GM19395 (cell line): ENCODE measurements around the gene AMPH.
A peak's percentile ranks its signal among the peaks of the same experiment; 100 is the strongest.

Experiments used
- ATAC-seq: cut with Tn5 transposase; IDR thresholded peaks from one replicate; pipeline ENCODE4 v1.9.1; 2021; ENCODE audit warnings: mild to moderate bottlenecking, moderate library complexity; ENCODE audit not compliant: unreplicated experiment

The AMPH gene

GRCh38 chr7:38630720-38631673 lies at the start of gene AMPH:
Gene AMPH, minus strand, starts transcription at chr7:38631373. Its CDS starts 22 bp downstream, at chr7:38631351.
- no peak for ATAC-seq

DNA sequence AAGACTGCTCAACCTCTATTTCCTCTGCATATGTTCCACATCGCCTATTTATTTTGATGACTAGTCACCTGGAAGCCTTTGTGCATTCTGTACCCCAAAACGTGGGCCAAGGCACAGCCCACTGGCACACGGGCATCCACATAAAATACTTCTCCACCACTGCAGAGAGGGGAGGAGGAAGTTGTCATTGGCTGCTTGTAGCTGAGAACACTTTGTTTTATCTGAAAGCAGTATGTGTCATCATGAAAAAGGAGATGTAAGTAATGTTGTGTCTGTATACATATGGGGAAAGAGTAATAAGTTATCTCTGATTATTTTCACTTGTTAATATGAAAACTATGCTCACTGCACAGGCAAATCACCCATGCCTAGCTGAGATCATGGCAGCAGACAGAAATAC lies 48.2 kb upstream of the AMPH start:
- no peak for ATAC-seq

- ATAC-seq, result no peak
These were observed 47.5 kb upstream of the AMPH start for GRCh38 chr7:38678698-38679054.

DNA sequence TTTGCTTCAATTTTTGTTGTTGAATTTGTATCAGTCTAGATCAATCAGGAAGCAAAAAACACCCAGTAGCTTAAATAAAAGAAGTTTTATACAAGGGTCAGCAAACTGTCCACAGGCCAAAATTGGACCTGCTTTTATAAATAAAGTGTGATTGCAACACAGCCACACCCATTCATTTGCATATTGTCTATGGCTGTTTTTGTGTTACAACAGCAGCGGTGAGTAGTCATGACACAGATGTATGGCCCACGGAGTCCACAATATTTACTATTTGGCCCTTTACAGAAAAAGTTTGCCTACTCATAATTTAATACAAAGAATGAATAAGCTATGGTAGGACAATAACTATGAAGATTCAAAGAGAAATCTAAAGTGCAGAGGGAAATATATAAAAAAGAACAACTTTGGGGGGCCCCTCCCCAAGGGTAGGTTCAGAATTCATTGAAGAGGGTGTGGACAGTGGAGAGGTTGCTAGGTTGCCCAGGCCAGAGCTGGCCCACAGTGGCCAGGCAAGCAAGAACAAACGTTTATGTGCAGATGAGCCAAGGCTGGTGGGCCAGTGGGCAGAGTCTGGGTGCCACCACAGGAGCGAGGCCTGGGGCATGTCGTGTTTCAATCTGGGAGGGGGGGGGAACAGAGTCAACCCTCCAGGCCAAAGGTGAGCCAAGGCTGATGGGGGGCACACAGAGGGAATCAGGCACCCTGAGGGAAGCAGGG lies 47.0 kb upstream of the AMPH start:
- ATAC-seq, result no peak

- ATAC-seq, result no peak
These were observed 44.4 kb upstream of the AMPH start for GRCh38 chr7:38675494-38676106.

DNA sequence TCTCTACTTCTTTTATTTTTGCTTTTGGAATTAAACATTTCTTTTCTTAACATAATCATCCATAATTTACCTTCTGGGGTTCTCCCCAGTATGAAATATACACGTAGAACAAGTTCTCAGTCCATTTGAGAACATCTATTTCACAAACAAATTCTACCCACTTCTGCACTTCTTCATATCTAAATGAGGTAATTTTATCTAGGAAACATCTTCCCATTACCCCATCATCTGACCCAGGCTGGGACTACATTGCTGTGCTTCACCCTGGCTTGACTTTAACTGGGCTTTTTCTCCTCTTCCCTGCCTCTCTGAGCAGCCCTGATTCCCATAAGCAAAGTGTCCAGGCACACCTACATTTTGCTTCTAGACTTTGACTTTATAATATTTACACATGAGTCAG lies 43.3 kb upstream of the AMPH start:
- no peak for ATAC-seq

- no peak for ATAC-seq
These were observed 42.6 kb upstream of the AMPH start for GRCh38 chr7:38673795-38674194.

- ATAC-seq, result peak; percentile 69
These were observed 41.0 kb upstream of the AMPH start for GRCh38 chr7:38671911-38672905.

- no peak for ATAC-seq
These were observed 38.9 kb upstream of the AMPH start for GRCh38 chr7:38669965-38670520.

DNA sequence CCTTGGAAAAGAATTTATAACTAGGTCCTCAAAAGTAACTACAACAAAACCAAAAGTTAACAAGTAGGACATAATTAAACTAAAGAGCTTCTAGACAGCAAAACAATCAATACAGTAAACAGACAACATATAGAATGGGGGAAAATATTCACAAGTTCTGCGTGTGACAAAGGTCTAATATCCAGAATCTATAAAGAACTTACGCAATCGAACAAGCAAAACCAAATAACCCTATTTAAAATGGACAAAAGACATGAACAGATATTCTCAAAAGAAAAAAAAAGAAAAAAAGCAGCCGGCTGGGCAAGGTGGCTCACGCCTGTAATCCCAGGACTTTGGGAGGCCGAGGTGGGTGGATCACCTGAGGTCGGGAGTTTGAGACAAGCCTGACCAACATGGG lies 33.8 kb upstream of the AMPH start:
- ATAC-seq, result no peak

GRCh38 chr7:38660427-38661099 lies 29.4 kb upstream of the AMPH start:
- peak; percentile 86 for ATAC-seq

DNA sequence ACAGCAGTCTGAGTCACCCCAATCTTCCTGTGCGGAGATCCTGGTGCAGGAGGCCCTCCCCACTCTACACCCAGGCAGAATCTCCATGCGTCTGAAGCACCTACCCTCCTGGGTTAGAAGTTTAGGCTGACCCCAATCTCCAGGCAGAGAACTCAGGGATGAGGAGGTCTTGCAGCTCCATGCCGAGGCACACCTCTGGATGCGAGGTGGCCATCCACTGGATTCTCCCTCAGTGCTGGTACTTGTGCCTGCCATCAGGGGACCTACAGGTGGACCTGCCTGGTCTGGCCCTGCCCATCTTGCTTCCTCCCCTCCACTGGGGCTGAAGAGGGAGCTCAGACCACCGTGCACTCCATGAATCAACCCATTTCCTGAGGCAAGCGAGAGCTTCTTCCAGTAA lies 28.8 kb upstream of the AMPH start:
- ATAC-seq, result no peak

DNA sequence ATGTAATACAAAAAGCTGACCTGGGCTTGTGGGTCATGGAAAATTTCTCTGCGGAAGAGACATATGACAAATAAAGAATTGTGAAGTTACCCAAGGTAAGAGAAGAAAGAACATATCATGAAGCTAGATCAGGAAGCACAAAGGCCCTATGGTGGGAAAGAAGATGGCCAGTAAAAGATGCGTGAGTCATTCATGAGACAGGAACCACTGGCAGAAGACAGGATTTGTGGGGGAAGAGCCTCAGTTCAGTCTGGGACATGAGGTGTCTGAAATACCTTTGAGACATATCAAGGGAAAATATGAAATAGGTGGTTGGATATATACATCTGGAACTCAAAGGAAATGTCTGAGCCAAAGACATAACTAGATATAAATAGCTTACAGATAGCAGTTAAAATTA lies 27.7 kb upstream of the AMPH start:
- no peak for ATAC-seq

DNA sequence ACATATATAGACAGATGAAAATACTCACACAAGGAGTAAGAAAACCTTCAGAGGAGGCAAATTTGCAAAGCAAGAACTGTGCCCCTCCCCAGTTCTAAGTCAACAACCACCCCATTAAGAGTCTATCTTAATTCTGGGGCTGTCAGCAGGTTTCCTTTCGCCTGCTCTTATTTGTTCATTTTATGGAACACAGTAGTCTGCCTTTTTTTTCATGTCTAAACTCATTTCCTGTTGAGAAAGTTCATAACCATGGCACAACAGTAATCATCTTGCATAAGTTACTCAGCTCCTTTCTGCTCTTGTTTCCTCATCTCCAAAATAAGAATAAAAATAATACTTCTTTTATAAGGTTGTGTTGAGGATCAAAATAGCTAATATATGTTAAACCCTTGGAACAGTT lies 25.8 kb upstream of the AMPH start:
- no peak for ATAC-seq

GRCh38 chr7:38655833-38656774 lies 24.9 kb upstream of the AMPH start:
- ATAC-seq, result no peak

DNA sequence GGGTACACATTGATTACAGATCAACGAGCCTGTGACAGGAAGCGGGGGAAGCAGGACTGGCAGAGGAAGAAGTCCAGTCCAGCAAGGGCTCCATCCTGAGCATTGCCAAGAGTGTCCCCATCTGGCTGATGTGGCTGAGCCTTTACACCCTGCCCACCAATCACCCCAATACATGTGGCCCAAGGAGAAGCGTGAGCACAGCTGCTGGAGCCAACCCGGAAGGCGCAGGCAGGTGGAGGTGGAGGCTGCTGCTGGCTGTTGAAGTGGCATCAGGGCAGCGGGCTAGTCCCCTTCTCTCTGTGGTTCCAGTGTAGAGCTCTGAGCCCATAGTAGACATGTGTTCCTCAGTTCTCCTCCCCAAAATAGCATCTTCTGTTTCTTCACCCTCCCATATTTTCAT lies 6.8 kb upstream of the AMPH start:
- ATAC-seq, result no peak

GRCh38 chr7:38632411-38632810 lies 1.2 kb upstream of the AMPH start:
- ATAC-seq, result no peak

DNA sequence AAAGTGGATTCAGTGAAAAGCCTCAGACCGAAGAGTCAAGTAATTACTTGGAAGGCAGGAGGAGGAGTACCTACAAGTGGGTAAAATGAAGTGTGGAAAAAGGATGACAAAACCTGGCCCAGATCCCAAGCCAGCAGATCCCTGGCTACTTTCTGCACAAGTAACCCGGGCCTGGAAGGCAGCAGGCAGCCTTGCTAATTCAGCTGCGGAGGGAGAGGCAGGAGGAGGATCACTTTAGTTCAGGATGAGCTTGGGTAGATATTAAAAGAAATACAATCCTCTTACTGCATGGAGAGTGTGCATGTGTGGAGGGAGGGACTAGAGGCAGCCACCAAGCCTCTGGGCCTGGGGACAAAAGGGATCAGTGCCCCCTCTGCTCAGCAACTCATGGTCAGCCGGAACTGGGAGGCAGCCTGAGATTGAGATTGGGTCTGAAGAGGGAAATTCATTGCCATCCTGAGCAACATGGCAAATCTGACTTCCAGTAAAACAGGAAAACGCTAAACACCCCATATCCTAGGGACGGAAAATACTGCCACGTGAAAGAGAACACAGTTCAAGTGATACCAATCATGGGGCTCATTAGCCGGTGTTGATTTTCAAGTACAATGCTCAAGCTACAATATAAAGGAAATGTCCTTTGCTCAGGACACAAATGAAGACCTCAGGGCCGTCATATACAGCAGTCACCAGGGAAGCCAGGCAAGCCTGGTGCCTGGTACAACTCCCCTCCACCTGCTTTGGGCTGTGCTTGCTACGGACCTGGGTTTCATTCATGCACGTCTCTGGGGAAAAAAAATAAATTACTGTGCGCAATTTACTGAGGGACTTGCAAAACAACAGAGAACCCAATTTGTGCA lies 1.3 kb downstream of the AMPH start:
- no peak for ATAC-seq
